HG02840 (cell line): ENCODE data around the gene APLNR.
"Not testable (repeated sequence)": the region's sequence is repeated elsewhere in the genome, so short reads cannot be mapped to it uniquely, and the experiment has no call there.

ENCODE experiments used
- ATAC-seq: cut with Tn5 transposase; IDR thresholded peaks from one replicate; pipeline ENCODE4 v1.9.1; 2021; ENCODE audit warnings: mild to moderate bottlenecking, moderate library complexity, moderate number of reproducible peaks; ENCODE audit not compliant: unreplicated experiment, low FRiP score

Gene APLNR

GRCh38 chr11:57237204-57237681 is at the start of gene APLNR:
Gene APLNR, minus strand, starts transcription at chr11:57237250. Its CDS starts 246 bp downstream, at chr11:57237004.
- ATAC-seq, result no peak

- ATAC-seq, result no peak
These were observed 46.4 kb upstream of the APLNR start for GRCh38 chr11:57283231-57283990.

- ATAC-seq, result not testable (repeated sequence)
These were observed 44.5 kb upstream of the APLNR start for GRCh38 chr11:57281546-57281945.

DNA sequence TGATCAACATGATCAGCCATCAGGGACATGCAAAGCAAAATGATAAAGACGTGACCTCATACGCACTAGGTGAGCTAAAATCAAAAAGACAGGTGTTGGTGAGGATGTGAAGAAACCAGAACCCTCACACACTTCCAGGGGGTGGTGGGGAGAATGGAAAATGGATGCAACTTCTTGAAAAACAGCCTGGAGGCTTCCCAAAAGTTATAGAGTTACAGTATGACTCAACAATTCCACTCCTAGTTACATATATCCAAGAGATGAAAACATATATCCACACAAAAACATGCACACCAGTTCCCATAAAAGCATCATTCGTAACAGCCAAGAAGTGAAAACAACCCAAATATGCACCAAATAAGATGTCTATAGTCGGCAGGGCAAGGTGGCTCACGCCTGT is 42.1 kb upstream of the APLNR start:
- ATAC-seq, result no peak

DNA sequence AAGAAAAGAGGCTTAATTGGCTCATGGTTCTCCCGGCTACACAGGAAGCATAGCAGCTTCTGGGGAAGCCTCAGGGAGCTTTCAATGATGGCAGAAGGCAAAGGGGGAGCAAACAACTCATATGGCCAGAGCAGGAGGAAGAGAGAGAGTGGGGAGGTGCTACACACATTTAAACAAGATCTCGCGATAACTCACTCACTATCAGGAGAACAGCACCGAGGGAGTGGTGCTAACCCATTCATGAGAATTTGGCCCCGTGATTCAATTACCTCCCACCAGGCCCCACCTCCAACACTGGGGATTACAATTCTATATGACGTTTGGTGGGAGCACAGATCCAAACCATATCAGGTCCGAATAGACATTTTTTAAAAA is 41.7 kb upstream of the APLNR start:
- ATAC-seq, result no peak

GRCh38 chr11:57277845-57278720 is 41.0 kb upstream of the APLNR start:
- ATAC-seq, result no peak

DNA sequence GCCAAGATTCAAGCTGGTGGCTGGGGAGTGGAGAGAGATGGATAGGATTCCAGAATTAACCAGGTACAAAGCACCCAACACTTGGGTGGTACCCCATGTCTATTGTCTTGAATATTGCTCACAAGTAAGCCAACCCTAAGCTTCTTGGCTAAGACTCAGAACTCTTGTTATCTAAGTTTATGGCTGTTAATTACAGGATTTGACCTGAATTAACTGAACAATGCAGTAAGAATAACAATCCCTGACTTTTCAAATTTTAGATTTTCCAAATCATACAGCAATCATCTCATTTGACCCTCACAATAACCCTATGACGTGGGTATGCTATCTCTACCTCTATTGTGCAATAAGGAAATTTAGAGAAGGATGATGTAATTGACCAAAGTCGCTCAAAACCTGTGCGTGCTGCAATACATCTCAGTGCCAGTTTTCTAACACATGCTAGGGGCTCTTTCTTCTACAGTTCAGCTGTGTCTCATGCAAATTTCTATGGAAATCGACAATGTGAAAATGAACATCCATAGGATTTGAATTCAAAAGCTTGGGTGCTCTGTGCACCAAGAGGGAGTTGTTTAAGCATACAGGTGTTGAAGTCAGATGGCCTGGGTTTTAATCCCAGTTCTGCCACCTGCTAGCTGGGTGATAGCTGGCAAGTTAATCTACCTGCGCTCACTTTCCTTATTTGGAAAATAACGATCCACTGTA is 40.1 kb upstream of the APLNR start:
- no peak for ATAC-seq

GRCh38 chr11:57276169-57276970 is 39.3 kb upstream of the APLNR start:
- no peak for ATAC-seq

DNA sequence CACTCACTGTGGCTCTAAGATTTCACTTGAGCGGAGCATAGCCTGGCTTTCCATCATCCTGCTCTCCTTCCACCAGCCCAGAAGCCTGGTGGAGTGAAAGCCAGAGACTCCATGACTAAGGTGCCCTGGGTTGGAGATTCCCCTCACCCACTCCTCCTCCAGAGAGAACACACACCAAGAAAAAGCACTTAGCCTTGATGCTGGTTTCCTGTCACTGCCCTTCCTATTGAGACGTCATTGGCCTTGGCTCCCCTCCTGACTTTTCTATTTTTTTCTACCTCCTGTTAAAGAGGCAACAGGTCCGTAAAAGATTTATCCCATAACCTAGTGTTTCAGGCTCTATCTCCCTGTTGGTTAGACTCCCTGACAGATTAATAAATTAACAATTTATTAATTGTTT is 38.5 kb upstream of the APLNR start:
- ATAC-seq, result no peak

- ATAC-seq, result no peak
These were observed 38.0 kb upstream of the APLNR start for GRCh38 chr11:57274904-57275498.

DNA sequence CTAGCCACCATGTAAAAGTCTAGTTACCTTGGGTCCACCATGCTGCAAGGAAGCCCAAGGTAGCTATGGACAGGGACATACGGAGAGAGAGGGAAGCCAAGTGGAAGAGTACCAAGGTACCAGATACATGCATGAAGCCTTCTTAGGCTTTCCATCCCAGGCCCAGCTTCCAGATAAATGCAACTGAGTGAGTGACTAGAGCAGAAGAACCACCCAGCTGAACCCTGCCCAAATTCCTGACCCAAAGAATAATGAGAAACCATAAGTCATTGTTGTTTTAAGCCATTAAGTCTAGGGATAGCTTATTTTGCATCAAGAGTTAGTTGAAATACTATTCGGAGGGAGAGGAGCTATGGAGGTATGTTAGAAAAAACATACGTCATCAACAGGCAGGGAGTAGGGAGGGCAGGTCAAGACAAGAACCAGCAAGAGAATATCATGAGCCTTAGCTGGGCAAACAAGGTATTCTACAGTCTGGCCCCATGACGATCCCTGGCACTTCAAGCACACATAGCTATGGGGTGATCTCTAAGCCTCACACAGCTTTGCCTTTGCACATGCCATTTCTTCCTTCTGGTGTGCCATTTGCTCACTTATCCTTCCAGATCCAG is 36.5 kb upstream of the APLNR start:
- no peak for ATAC-seq

- ATAC-seq, result no peak
These were observed 32.5 kb upstream of the APLNR start for GRCh38 chr11:57269571-57270021.

DNA sequence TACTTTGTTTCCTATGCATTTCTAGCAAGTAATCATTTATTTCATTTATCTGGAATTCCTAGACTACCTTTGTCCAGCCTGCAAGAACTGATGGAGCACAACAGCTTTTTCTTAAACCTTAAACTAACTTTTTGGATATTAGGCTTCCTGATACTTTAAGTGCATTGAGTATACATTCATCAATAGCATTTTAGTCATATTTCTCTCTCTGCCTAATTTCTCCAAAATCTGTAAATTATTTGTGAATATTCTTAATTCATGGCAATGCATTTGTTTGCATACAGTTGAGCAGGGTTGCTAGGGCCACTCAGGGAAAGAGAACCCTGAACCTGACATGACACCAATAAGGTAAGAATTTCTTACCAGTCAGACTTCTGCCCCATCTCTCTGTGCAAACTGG is 29.1 kb upstream of the APLNR start:
- no peak for ATAC-seq

- ATAC-seq, result no peak
These were observed 26.3 kb upstream of the APLNR start for GRCh38 chr11:57263351-57263750.

- no peak for ATAC-seq
These were observed 25.1 kb upstream of the APLNR start for GRCh38 chr11:57262157-57262556.

DNA sequence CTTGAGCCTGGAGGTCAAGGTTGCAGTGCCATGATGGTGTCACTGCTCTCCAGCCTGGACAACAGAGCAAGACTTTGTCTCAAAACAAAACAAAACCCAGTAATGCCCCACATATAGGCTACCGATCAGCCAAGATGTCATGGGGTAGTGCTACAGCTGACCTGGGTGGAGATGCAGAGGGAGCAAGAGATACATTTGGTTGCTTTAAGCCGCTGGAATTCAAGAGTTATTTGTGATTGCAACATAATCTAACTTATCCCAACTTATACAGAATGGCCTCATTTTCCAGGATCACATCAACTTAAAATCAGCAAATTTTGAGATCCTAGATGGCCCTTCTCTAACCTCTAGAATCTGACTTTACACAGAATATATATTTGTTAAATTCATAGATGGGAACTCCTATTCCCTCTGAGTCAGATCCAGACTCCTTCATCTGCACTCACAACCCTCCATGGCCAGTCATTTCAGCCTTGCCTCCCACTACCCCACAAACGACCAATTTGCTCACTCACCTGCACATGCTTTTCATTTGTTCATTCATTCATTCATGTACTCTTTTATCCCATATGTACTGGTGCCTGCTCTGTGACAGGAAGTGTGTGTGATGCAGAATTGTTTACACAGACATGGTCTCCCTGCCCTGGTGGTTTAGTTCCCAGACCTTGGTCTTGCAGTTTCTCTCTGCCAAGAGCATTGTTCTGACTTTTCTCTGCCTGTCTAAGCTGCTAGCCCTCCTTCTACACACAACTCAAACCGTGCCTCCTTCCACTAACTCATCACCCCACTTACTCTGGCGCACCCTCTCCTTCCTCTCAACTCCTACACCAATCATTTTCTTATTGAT is 24.1 kb upstream of the APLNR start:
- ATAC-seq, result no peak

DNA sequence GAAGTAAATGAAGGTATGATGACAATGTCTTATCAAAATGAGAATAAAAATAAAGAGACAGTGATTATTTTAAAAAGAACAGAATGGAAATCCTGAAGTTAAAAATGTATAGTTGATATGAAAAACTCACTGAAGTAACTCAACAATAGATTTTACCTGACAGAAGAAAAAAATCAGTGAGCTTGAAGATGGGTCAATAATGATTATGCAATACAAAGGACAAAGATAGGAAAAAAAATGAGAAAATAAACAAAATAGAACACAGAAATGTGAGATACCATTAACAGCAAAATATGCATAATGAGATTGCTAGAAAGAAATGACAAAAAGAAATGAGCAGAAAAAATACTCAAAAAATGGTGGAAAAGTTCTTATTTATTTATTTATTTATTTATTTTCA is 19.1 kb upstream of the APLNR start:
- ATAC-seq, result no peak

GRCh38 chr11:57255618-57256017 is 18.6 kb upstream of the APLNR start:
- ATAC-seq, result no peak
